GM18526 (cell line): ENCODE measurements around the gene MACROD1.

Source experiments
- POLR2A ChIP-seq: IDR thresholded peaks from 3 replicates; pipeline ENCODE4 v1.6.1; 2011; ENCODE audit not compliant: insufficient read length; ENCODE audit errors: extremely low read depth

Gene MACROD1, protein sequence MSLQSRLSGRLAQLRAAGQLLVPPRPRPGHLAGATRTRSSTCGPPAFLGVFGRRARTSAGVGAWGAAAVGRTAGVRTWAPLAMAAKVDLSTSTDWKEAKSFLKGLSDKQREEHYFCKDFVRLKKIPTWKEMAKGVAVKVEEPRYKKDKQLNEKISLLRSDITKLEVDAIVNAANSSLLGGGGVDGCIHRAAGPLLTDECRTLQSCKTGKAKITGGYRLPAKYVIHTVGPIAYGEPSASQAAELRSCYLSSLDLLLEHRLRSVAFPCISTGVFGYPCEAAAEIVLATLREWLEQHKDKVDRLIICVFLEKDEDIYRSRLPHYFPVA

DNA sequence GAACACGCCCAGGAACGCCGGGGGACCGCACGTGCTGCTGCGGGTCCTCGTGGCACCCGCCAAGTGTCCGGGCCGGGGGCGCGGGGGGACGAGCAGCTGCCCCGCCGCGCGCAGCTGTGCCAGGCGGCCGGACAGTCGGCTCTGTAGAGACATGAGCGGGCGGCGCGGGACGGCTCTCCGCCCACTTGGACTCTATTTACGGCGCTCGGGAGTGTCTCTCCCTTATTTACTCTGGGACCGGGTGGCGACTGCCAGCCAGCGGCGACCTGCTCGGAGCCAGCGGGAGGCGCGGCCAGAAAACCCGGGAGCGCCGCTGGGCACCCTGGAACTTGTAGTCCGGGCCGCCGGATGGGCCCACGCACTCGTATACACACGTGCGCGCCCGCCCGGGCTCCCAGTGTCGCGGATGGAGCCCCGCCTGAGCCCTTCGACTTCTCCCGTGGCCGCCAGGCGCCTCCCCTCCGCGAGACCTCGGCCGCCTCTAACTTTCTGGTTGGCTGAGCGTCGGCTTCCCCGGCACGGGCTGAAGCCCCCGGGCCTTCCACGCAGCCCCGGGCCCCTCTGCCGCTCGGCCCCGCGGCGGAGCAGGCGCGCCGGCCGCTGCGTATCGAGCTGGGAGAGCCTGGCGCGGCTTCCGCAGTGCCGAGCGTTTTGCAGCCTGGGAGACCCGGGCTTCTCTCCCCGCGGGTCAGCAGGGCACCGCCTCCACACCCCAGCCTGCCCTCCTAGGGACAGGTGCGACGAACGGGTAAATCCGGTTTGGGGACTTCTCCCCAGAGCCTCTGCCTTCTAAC, at the start of gene MACROD1:
Gene MACROD1 (minus strand): TSS at position 272 of the 794 bp plus-strand sequence. CDS start 119 bp downstream, at position 153.
- peak; percentile 45 for TF ChIP-seq POLR2A

DNA sequence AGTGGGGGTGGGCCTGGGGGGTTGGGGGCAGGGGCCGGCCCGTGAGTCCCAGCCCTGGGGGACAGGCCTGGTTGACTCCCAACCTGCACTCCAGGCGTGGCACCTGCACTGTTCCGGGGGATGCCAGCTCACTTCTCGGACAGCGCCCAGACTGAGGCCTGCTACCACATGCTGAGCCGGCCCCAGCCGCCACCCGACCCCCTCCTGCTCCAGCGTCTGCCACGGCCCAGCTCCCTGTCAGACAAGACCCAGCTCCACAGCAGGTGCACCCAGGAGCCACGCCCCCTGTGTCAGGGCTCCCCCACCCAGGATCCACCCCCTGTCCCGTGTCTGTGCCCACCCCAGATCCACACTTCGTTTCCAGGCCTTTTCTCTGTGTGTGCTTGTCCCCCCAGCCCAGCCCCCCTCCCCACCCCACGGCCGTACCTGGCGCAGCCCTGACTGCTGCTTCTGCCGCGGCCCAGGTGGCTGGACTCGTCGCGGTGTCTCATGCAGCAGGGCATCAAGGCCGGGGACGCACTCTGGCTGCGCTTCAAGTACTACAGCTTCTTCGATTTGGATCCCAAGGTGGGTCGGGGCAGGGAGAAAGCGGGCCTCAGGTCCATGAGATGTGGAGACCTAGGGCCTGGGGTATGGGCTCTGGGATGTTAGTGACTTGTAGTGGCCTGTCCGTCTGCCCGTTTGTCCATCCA, 45.4 kb upstream of the MACROD1 start:
- no peak for TF ChIP-seq POLR2A

DNA sequence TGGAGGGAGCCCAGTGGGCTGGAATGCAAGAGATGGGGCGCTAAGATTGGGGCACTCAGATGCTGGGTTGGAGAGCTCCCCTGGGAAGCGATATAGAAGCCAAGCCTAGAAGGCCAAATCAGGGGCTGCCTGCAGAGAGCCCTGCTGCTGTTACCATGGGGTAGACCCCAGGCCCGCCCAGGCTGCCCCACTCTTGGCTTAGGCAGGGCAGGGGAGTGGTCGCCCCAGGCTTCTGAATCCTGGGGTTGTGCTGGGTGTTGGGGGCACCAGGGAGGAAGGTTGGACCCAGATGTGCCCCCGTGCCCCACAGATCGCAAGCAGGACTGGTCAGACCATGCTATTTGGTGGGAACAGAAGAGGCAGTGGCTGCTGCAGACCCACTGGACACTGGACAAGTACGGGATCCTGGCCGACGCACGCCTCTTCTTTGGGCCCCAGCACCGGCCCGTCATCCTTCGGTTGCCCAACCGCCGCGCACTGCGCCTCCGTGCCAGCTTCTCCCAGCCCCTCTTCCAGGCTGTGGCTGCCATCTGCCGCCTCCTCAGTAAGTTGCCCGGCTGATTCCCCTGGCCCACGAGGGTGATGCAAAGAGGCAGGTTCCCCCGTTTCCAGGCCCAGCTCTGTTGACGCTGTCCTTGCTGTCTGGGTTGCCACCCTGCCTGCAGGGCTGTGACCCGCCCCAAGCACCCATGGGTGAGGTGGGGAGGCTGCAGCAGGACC, 44.5 kb upstream of the MACROD1 start:
- no peak for TF ChIP-seq POLR2A

DNA sequence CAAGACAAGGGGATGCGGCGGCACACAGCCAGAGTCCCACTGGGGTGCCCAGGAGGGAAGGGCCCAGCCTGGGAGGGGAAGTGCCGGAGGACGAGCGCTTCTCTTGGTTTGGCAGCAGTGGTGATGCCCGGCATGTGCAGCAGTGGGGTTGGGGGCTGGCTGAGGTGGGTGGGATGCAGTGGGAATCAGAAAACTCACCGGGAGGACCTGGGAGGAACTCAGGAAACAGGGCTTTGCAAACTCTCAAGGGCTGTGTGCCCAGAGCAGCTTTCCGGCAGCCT, 43.6 kb upstream of the MACROD1 start:
- no peak for TF ChIP-seq POLR2A

DNA sequence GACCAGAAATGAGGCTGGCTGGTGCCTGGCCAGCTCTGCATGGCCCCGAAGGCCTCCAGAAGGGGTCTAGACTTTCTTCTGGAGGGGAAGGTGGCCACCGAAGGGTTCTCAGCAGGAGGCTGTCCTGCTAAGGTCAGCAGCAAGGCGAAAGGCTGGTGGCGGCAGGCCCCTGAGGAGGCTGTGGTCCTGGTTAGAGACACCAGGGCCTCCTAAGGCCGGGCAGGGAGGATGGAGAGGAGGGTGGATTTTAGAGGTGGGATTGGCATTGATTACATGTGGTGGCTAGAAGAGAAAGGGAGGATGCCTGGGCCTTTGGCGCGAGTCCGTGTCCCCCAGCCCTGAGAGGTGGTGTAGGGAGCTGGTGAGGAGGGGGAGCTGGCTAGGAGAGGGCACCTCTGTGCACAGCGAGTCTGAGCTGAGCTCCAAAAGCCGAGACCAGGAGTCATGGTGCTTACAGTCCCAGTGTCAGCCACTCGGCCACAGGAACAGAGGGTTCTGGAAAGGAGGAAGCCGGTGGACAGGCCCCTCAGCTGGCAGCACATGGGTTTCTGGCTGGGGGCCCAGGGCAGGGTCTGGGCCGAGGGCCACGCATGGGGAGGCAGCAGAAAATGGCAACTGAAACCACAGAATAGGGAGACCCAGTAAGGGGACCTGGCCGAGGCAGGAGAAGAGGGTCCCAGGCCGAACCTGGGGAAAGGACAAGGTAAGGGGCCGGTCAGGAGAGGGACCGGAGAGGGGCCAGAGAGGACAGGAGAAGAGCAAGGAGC, 43.1 kb upstream of the MACROD1 start:
- TF ChIP-seq POLR2A = no peak

DNA sequence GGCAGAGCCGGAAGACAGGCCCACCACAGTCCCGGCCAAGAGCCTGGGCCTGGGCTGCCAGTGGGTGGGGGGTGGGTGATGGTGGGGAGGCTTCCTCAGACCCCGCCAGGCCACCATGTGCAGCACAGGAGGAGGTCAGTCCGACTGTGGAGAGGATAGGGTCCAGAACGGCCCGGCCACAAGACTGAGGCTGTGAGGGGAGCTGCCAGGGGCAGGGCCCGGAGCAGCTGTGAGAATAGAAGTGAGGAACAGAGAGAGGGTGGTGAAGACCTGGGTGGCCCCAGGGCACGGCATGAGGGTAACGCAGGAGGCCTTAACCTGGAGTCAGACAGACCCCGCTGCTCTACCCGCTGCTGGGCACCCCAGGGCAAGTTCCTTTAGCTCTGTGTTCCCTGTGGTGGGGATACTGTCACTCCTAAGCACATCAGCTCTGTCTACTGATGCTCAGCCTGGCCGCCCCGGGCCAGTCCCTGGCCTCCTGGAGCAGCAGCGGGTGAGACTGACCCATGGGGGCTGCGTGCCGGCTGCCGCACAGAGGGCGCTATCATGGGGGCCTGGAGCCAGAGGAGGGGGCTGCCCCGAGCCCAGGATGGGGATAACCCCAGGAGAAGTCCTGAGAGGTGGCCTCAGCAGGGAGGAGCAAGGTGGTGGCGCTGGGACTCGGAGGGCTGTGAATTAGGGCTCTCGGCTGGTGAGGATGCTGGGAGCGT, 42.3 kb upstream of the MACROD1 start:
- no peak for TF ChIP-seq POLR2A

DNA sequence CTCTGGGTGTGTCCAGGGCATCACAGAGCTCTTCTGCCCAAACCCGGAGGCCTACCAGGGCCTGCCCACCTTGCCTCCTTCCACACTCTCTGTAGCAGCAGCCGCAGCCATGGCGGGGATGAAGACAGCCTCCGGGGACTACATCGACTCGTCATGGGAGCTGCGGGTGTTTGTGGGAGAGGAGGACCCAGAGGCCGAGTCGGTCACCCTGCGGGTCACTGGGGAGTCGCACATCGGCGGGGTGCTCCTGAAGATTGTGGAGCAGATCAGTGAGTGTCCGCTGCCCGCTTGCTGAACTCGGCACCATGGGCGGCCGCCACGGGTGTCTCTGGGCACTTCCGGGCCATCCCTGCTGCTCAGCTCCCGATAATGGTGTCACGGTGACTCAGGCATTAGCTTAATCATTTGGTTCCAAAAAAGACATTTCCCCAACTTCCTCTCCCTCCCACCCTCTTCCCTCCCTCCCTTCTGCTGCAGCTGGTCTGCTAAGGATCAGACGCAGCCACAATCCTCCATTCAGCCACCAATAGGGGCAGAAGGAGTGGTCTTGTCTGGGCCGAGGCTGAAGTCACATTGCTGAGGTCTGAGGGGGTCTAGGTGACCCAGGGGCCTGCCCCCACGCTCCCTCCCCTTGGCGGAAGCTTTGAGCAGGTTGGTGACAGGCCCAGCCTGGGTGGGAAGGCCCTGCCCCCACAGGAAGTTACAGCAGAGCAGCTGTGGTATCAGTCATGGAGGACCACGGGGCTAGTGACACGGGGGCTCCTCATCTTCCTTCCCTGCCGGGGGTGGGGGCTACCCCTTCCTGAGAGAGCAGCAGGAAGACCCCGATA, 41.6 kb upstream of the MACROD1 start:
- peak; percentile 76 for TF ChIP-seq POLR2A

DNA sequence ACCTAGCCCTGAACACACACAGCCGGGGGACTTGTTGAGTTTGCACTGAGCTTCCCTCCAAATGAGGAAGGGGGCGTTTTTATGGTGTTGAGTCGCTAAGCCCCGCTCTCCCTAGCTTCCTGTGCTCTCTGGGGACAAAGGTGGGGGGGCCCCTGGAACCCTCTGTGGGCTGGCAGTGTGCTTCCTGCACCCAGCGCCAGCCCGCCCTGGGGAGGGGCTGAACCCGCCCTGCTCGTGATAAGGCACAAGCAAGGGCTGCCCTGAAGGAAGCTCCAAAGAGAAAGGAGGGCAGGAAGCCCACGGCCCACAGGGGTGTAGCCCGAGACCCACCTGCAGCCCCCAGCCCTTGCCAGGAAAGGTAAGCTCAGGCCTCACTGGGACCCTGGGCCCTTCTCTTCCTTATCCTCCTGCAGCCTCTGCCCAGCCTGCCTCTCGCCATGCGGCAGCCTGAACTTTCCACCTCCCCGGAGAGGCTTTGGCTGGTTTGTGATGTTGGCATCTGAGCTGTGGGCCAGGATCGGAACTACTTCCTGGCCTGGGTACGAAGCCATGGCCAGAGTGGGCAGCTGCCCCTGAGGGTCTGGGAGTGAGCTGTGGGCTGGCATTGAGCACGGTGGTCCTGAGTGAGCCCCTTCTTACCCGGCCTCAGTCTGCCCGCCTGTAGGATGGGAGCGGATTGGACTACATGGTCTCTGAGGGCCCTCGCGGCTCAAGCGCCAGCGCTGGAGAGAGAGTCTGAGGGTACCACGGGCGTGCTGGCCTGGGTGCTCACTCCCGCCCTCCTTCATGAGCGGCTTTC, 40.7 kb upstream of the MACROD1 start, which contains the start of gene FERMT3:
Gene FERMT3 (plus strand): TSS at position 265 of the 799 bp plus-strand sequence. CDS start 644 bp downstream, outside the sequence.
- TF ChIP-seq POLR2A = peak; percentile 75

DNA sequence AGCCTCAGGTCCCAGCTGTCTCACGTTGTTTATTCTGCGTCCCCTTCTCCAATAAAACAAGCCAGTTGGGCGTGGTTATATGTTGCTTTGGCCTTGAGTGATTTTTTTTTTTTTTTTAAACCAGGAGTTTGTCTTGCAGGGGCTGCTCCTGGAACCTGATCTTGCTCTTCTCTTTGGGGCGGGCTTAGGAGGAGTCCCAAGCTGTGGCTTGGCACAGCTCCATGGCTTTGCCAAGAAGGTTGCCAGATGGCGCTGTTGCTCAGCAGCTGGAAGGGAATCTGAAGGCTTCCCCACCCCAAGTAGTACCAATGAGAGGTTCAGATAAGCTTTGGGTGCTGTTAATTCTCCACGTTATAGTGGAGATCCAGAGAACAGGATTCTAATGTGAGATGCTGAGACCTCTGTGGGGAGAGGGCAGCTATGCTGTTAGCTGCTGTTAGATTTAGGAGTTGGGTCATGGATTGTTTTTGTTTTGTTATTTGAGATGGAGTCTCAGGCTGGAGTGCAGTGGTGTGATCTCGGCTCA, 38.6 kb upstream of the MACROD1 start:
- no peak for TF ChIP-seq POLR2A

DNA sequence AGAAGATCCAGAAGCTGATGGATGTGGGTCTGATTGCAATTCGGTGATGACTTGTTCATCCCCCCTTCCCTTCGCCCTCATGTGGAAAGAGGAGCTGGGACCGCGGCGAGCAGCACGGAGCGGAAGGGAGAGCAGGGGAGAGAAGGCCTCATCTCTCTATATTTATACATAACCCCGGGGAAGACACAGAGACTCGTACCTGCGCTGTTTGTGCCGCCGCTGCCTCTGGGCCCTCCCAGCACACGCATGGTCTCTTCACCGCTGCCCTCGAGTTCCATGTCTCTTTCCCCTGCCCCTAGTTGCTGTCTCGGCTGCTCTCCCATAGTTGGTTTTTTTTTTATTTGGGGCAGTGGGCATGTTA, 38.1 kb upstream of the MACROD1 start:
- no peak for TF ChIP-seq POLR2A

DNA sequence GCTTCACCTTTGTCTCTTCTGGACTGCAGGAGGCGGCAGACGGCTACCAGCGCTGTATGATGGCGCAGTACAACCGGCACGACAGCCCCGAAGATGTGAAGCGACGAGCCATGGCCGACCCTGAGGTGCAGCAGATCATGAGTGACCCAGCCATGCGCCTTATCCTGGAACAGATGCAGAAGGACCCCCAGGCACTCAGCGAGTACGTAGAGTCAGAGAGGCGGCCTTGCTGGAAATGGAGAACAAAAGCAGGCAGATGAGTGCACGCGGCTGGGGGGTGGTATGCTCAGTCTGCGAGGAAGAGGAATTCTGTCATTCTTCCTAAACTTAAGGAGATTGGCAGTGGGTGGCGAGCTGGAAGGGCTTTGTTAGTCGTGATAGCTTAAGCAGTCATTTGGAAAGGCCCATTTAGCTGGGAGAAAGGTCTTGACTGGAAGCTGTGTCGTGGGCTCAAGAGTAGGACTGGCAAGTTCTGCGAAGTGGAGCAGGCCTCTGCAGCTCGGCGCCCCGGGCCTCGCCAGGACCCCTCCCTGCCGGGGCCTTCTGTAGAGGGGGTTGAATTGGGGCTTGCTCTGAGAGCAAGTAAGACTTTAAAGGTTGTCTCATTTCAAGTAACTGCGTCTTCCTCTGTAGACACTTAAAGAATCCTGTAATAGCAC, 37.6 kb upstream of the MACROD1 start:
- TF ChIP-seq POLR2A = no peak

DNA sequence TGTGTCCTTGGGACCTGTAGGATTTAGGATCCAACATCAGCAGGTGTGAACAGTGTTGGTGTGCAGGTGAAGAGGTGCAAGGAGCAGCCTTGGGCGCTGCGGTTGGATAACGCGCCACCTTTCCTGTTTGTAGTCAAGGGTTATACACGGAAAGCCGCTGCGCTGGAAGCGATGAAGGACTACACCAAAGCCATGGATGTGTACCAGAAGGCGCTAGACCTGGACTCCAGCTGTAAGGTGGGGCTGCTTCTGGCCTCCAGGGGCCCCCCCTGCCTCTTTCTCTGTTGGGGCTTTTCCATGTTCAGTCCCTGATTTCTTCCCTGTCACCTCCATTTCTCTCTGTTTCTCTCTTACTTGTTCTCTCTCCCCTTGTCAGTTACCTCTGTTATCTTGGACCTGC, 37.1 kb upstream of the MACROD1 start:
- TF ChIP-seq POLR2A = no peak
